GM18508 (cell line): ENCODE data around the gene OVCH1.

Source experiments
- ATAC-seq: cut with Tn5 transposase; IDR thresholded peaks from one replicate; pipeline ENCODE4 v1.9.1; 2021; ENCODE audit warnings: moderate number of reproducible peaks; ENCODE audit not compliant: insufficient read depth, unreplicated experiment

OVCH1 gene

DNA sequence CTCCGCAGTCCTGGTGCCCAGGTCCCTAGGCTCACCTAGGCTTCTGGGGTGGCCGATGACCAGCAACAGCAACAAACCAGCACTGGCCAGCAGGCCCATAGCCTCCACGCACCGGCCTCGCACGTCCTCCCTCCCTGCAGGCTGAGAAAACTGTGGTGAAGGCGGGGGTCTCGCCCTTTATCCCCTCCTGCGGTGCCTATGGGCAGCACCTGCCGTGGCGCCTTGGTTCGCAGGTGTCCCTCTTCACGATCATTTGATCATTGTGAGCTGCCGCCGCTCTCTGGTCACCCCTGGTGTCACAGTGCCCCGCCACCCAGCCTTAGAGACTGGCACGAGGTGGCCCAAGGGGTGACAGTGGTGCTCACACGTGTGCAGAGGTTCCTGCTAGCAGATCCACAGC lies at the start of gene OVCH1:
OVCH1 (minus strand) TSS at position 99 of the 400 bp plus-strand sequence; CDS start at position 99, 0 bp downstream.
- ATAC-seq, result no peak

- ATAC-seq, result no peak
These were observed 49.7 kb upstream of the OVCH1 start for GRCh38 chr12:29547151-29547632.

DNA sequence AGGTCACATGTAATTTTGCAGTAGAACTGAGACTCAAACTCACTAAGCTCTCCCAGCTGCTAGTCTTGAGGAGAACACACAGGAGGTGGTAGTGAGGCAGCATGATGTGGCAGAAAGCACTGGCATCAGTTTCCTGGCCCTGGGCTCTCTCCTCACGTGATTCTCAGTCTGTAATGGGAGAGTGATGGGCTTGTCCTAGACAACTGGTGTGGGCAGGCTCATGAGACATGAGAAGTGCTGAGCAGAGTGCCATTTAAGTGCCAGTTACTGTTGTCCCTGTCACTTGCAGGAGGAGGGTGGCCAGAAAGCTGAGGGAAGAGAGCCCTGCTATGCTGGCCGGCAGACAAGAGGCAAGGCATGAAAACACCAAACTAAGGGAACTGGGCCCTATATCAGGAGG lies 48.5 kb upstream of the OVCH1 start:
- no peak for ATAC-seq

DNA sequence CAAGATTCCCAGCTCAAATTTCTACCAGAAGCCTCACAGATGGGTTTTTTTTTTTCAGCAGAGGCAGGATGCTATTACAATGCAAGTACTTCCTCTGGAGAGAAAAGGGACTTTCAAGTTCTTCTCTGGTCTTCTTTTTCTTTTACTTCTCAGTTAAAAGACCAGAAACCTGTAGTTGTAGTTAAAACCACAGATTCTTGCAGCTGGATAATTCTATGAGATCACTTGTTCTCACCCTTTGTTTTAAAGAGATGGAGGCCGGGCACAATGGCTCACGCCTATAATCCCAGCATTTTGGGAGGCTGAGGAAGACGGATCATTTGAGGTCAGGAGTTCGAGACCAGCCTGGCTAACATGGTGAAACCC lies 47.6 kb upstream of the OVCH1 start:
- ATAC-seq, result peak; percentile 89

GRCh38 chr12:29544428-29545101 lies 47.1 kb upstream of the OVCH1 start:
- ATAC-seq, result peak; percentile 26

DNA sequence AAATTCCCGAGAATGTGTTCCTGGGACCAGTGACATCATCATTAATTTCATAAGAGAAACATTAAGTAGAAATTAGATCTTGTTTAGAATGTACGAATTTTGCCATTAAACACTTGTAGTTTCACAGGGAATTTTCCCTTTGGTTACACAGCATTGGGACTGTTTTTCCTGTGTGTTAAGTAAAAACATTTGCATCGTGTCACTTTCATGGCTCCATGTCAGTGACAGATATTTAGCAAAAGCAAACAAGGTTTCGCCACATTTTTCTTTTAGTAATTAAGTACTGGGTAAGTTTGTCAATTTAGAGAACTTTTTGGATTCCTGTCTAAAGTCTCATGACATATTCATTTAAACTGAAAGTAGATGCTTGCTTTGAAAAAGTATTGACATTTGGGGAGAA lies 45.5 kb upstream of the OVCH1 start:
- ATAC-seq, result no peak

DNA sequence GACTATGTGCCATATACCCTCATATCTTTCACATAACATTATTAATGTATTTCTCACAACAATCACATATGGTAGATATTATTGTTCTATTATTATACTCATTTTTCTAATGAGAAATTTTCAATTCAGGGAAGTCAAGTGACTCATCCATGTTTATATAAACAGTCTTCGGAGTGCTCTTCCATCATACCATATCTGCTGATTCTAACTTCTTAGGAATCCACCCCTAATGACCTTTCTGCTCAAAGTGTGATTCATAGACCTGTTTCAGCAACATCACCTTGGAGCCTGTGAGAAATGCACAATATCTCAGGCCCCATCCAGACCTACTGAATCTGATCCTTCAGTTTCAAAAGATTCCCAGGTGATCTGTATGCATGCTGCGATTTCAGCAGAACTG lies 39.8 kb upstream of the OVCH1 start:
- no peak for ATAC-seq

DNA sequence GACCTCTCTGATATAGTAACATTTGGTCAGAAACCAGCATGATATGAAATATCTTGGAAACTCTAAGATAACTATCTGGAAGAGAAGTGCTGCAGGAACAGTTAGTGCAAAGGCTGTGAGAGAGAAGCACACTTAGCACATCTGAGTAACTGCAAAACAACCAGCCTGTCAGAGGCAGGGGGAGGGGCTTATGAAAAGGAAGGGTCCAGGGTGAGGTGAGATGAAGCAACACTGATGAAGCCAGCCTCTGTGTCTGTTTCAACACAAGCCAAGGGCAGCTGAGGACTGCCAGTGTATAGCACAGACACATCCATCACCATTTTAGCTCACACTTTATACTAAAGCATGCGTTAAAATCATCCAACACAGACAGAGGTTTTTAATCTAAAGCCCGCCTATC lies 37.4 kb upstream of the OVCH1 start:
- no peak for ATAC-seq

- no peak for ATAC-seq
These were observed 36.5 kb upstream of the OVCH1 start for GRCh38 chr12:29533815-29534489.

DNA sequence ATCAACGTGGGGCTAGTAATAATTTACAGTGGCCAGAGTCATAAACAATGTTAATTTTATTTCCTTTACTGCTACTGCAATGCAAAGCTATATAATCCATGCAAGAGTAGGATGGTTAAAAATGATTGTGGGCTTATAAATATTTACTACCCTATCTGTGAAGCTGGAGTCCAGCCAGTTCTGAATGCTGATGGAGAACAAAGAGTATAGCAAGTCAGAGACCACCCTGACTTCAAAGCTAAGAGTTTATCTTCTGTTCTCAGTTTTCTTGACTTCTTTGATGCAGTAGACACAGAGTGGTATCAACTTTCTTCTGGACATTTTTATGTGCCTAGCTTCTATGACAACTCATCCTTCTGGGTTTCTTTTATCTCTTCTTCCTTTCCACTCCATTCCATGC lies 34.0 kb upstream of the OVCH1 start:
- ATAC-seq, result no peak

DNA sequence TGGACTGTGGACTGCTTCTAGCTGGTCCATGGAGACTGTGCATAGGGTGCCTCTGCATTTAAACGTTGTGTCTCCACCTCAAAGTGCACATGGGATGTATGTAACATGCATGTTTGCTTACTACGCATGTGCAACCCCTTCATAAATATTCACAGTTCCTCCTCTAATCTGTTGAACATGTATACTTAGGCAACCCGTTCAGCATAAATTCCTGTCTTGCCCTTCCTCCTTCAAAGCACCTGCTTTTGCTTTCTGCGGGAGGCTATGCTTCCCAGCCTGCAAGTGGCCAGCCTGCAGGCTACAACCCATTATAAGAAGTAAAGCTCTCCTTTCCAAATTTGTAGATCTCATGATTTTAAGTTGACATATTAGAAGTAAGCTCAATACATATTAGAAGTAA lies 33.0 kb upstream of the OVCH1 start:
- no peak for ATAC-seq

- ATAC-seq, result no peak
These were observed 30.7 kb upstream of the OVCH1 start for GRCh38 chr12:29528161-29528560.

DNA sequence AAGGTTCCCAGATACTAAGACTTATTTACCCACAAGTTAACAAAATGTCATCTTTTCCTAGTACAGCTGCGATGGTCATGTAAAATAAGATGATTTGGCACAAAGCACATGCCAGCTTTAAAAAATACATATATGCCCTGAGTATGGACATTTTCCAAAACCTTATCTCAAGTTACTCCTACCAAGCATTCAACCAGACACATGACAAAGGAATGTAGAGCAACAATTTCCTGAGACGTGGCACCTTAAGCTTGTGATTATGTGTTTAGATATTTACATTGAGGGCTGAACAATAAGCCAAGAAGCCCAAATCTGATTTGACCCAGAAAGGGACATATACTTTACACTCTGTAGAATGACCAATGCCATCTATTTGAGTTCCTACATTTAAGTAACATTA lies 24.5 kb upstream of the OVCH1 start:
- no peak for ATAC-seq

DNA sequence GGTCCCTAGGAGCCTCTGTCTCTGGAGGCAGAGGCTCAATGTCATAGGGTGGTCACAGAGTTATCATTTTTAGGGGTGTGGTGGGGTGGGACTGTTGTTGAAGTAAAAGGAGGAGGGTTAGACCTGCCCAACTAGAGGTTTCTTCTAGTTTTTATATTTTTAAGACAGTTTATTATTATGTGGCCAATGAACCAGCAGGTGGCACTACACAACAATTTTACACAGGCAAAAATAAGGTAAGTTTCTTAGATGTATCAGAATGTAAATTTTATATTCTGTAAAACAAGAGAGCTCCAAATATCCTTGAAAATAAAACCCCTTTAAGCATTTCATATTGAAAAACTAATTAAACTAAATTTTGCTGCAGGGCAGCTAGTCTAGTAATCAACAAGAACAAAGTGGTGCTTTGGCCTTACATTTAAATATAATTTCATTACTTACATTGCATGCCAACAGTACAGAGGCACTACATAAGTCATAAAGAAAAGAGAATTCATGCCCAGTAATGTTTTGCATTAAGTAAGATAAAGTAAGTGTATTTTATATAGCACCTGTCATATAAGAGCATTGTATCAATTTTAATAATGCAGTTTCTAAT lies 22.2 kb upstream of the OVCH1 start:
- ATAC-seq, result no peak

- no peak for ATAC-seq
These were observed 20.9 kb upstream of the OVCH1 start for GRCh38 chr12:29518407-29518806.

- ATAC-seq, result no peak
These were observed 19.8 kb upstream of the OVCH1 start for GRCh38 chr12:29517264-29517663.

GRCh38 chr12:29516431-29516875 lies 19.0 kb upstream of the OVCH1 start:
- ATAC-seq, result no peak

DNA sequence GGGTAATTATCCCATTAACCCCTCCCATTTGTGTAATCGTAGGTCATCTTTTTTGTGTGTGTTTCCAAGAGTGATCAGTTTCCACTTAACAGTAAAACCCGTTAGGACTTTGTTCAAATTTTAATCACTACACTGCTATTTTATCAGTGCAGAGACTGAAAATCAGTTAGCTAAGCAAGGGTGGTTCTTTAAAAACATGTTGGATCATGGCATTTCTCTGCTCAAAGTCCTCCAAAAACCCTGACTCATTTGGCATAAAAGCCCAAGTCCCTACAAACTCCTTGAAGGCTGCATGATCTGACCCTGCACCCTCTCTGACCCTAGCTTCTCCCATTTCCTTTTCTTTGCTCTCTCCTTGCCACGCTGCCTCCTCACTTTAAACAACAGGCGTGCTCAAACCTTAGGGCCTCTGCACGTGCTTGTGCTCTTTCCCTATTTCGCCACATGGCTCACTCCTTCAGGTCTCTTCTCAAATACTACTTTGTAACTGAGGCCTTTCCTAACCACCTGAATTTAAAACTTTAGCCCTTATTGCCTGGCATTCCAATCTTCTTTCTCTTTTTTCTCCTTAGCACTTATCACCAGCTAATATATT lies 13.2 kb upstream of the OVCH1 start:
- ATAC-seq, result no peak

- no peak for ATAC-seq
These were observed 12.0 kb upstream of the OVCH1 start for GRCh38 chr12:29509503-29509902.

DNA sequence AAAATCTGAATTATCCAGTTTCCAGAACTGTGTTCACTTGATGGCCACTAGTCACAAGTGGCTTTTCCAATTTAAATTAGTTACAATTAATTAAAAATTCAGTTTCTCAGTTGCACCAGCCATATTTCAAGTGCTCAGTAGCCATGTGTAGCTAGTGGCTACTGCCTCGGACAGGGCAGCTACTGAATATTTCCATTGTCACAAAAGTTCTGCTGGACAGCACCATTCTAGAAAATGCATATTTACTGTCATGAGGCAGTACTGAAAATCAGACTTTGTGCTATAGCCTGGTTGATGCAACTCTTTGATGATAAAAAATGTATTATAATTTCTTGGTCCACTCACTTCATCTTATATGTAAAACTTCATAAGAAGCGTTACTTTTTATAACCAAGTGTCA lies 11.5 kb upstream of the OVCH1 start:
- ATAC-seq, result no peak

DNA sequence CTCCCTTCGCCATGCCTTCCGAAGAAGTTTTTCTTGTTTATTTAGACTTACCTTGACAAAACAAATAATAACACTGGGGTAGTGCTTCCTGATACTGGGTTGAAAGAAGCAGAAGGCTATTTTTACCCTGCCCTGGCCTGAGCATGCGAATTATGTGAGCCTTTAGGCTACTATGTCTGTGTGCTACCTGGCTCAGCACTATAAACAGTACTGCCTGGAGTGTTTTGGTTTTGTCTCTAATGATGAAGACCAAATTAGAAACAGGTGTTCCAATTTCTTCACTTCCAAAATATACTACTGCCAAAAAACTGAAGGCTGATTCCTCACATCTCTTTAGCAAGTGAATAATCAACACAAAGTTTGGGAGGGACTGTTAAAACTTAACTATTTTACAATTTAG lies 7.6 kb upstream of the OVCH1 start:
- ATAC-seq, result no peak
